Endothelial cell (in vitro differentiated cells): ENCODE measurements around the gene IFT74. TPM values are rescaled to one million over a fixed set of nuclear protein-coding genes. Genes with fewer than 3 reads are reported as not detected.

ENCODE experiments used
- DNase-seq: peaks from one replicate; pipeline ENCODE4 v3.0.0; 2021; ENCODE audit warnings: low spot score
- H3K27ac Mint-ChIP-seq: one replicate; pipeline ENCODE4 v1.8.0; 2021; ENCODE audit warnings: mixed read lengths, inconsistent platforms; ENCODE audit not compliant: unreplicated experiment
- H3K27me3 Mint-ChIP-seq: one replicate; pipeline ENCODE4 v1.8.0; 2021; ENCODE audit warnings: mild to moderate bottlenecking, moderate library complexity, mixed read lengths, inconsistent platforms; ENCODE audit not compliant: unreplicated experiment
- H3K36me3 Mint-ChIP-seq: one replicate; pipeline ENCODE4 v1.8.0; 2021; ENCODE audit warnings: mild to moderate bottlenecking, low read depth, mixed read lengths, inconsistent platforms; ENCODE audit not compliant: unreplicated experiment
- H3K4me1 Mint-ChIP-seq: one replicate; pipeline ENCODE4 v1.8.0; 2021; ENCODE audit warnings: mild to moderate bottlenecking, mixed read lengths, inconsistent platforms; ENCODE audit not compliant: unreplicated experiment
- H3K4me3 Mint-ChIP-seq: one replicate; pipeline ENCODE4 v1.8.0; 2021; ENCODE audit warnings: mild to moderate bottlenecking, mixed read lengths, inconsistent platforms; ENCODE audit not compliant: unreplicated experiment
- H3K9me3 Mint-ChIP-seq: one replicate; pipeline ENCODE4 v1.8.0; 2021; ENCODE audit warnings: mixed read lengths, inconsistent platforms; ENCODE audit not compliant: unreplicated experiment
- total RNA-seq: library from RNA; stranded (reverse); fragmentation: NEBNext Ultra II Directional; extraction: Animal tissue kit (Norgen Biotek cat#: 25700); gene quantifications from one replicate; pipeline ENCODE4 v1.2.1, GENCODE V29; 2021; ENCODE audit not compliant: unreplicated experiment
- TF ChIP-seq, protein P1 (sequence below): fragments of 200-600 bp; sonication (generic); IDR thresholded peaks from one replicate; pipeline ENCODE4 v1.5.0; 2021; ENCODE audit warnings: antibody characterized with exemption; ENCODE audit not compliant: unreplicated experiment

The IFT74 gene
- total RNA-seq, 1 donor from 2014 or later: 6.5 TPM

GRCh38 chr9:26973989-26974388 lies 17.8 kb downstream of the IFT74 start:
- Mint-ChIP-seq H3K36me3 (peaks cover 3% of the 10 kb centered on the region), H3K27ac (no peak overlapping the region), H3K9me3 (peaks cover 4% of the 10 kb centered on the region), H3K4me3 (no peak overlapping the region), H3K4me1 (peaks cover 2% of the 10 kb centered on the region), H3K27me3 (peaks cover 2% of the 10 kb centered on the region)
- TF ChIP-seq, protein P1, sequence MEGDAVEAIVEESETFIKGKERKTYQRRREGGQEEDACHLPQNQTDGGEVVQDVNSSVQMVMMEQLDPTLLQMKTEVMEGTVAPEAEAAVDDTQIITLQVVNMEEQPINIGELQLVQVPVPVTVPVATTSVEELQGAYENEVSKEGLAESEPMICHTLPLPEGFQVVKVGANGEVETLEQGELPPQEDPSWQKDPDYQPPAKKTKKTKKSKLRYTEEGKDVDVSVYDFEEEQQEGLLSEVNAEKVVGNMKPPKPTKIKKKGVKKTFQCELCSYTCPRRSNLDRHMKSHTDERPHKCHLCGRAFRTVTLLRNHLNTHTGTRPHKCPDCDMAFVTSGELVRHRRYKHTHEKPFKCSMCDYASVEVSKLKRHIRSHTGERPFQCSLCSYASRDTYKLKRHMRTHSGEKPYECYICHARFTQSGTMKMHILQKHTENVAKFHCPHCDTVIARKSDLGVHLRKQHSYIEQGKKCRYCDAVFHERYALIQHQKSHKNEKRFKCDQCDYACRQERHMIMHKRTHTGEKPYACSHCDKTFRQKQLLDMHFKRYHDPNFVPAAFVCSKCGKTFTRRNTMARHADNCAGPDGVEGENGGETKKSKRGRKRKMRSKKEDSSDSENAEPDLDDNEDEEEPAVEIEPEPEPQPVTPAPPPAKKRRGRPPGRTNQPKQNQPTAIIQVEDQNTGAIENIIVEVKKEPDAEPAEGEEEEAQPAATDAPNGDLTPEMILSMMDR: no peak
- DNase-seq: no peak

DNA sequence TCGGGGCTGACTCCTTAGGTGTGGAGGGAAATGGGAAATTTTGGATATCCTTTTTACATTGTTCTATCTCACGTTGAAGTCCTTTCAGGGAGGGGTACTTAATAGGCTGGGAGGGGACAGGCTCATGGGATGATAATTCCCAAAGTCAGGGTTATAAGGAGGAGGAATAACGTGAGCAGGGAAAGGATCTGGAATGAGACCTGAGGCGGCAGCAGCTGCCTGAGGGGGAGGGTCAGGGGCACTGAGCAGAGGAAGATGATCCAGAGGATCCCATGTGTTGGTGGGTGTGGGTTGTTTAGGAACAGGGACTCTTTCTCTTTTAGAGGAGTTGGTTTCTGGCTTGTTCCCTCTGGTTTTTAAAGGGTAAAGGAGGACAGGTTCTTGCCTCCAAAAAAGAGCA lies 18.7 kb downstream of the IFT74 start:
- Mint-ChIP-seq H3K27ac (no peak overlapping the region), H3K4me3 (no peak overlapping the region), H3K4me1 (peaks cover 2% of the 10 kb centered on the region), H3K27me3 (peaks cover 2% of the 10 kb centered on the region), H3K9me3 (peaks cover 4% of the 10 kb centered on the region), H3K36me3 (peaks cover 3% of the 10 kb centered on the region)
- no peak for DNase-seq
- TF ChIP-seq, protein P1: no peak

DNA sequence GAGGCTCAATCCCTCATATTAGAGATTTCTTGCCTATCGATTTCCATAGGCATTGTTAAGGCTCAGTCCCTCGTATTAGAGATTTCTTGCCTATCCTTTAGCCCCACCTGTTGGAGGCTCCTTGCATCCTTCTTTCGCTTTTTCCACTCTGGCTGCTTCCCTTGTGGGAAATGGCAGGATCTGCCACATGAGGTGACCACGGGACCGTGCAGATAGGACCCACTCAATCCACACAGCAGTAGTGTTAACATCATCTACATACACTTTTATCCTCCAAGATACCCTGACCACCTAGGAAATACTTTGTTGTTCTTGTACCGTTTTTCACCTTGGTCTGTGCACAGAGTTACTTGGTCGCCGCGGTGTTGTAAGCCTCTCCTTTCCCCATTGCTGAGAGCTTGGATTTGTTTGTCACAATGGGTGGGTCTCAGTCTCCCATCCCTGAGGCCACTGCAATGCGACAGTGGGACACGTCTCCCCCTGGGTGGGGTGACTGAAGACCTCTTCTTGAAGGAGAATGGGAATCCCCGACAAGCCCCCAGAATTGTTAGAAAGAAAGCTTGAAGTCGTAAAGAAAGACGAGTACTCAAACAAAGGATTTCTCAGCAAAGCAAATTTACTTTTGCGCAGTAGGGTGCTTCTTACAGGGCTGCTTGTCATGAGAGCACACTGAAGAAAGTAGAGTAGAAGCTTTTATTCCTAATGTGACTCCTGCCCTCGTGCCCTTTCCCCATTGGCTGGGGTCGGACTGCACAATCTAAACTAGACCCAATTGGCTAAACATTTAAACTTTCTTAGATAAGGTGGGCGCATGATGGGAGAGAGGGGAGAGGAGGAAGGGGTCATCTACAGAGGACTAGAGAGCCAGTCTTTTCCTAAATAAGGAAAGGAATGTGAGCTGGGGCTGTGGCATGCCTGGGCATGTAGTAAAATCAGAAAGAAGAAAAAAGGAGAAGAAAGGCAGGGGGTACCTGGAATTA lies 19.8 kb downstream of the IFT74 start:
- H3K9me3 Mint-ChIP-seq: peaks cover 4% of the 10 kb centered on the region
- peaks cover 3% of the 10 kb centered on the region for H3K36me3 Mint-ChIP-seq
- peaks cover 2% of the 10 kb centered on the region for H3K27me3 Mint-ChIP-seq
- H3K4me3 Mint-ChIP-seq: no peak overlapping the region
- no peak for DNase-seq
- H3K27ac Mint-ChIP-seq: no peak overlapping the region
- TF ChIP-seq, protein P1: no peak
- H3K4me1 Mint-ChIP-seq: peaks cover 2% of the 10 kb centered on the region

GRCh38 chr9:26983340-26983739 lies 27.1 kb downstream of the IFT74 start:
- Mint-ChIP-seq H3K36me3 (peaks cover 5% of the 10 kb centered on the region), H3K4me1 (no peaks in the 10 kb centered on the region), H3K4me3 (no peak overlapping the region), H3K9me3 (no peaks in the 10 kb centered on the region), H3K27ac (no peak overlapping the region), H3K27me3 (no peaks in the 10 kb centered on the region)
- TF ChIP-seq, protein P1: no peak
- no peak for DNase-seq

- no peaks in the 10 kb centered on the region for H3K27me3 Mint-ChIP-seq
- H3K4me3 Mint-ChIP-seq: no peak overlapping the region
- TF ChIP-seq, protein P1: no peak
- no peak overlapping the region for H3K27ac Mint-ChIP-seq
- DNase-seq: no peak
- no peaks in the 10 kb centered on the region for H3K36me3 Mint-ChIP-seq
- no peaks in the 10 kb centered on the region for H3K9me3 Mint-ChIP-seq
- H3K4me1 Mint-ChIP-seq: no peaks in the 10 kb centered on the region
Measured at GRCh38 chr9:26995810-26996209, 39.6 kb downstream of the IFT74 start.
